ENCODE data around the gene TAS2R1.

Gene TAS2R1
- 0 to 0.07 (median 0) reads per million in 18 experiments for total RNA-seq

GRCh38 chr5:9630251-9630650, at the start of gene TAS2R1:
Gene TAS2R1, minus strand, starts transcription at chr5:9630351. Its CDS starts 319 bp downstream, at chr5:9630032.
- no peak for DNase-seq

- no peak for DNase-seq
These were observed 40.2 kb upstream of the TAS2R1 start for GRCh38 chr5:9670371-9670770.

GRCh38 chr5:9667906-9668305, 37.8 kb upstream of the TAS2R1 start:
- DNase-seq, result no peak

GRCh38 chr5:9663891-9664290, 33.7 kb upstream of the TAS2R1 start:
- DNase-seq, result no peak

GRCh38 chr5:9661316-9662015, 31.3 kb upstream of the TAS2R1 start:
- no peak for DNase-seq

GRCh38 chr5:9658706-9659105, 28.6 kb upstream of the TAS2R1 start:
- no peak for DNase-seq

- no peak for DNase-seq
These were observed 27.7 kb upstream of the TAS2R1 start for GRCh38 chr5:9657819-9658218.

GRCh38 chr5:9655641-9656040, 25.5 kb upstream of the TAS2R1 start:
- no peak for DNase-seq

- no peak for DNase-seq
These were observed 24.7 kb upstream of the TAS2R1 start for GRCh38 chr5:9654886-9655285.

GRCh38 chr5:9653811-9654210, 23.7 kb upstream of the TAS2R1 start:
- no peak for DNase-seq

GRCh38 chr5:9653061-9653460, 22.9 kb upstream of the TAS2R1 start:
- no peak for DNase-seq

GRCh38 chr5:9652295-9652694, 22.1 kb upstream of the TAS2R1 start:
- DNase-seq, result no peak

- no peak for DNase-seq
These were observed 16.7 kb upstream of the TAS2R1 start for GRCh38 chr5:9646843-9647242.

- DNase-seq, result no peak
These were observed 14.5 kb upstream of the TAS2R1 start for GRCh38 chr5:9644630-9645029.

- DNase-seq, result no peak
These were observed 12.5 kb upstream of the TAS2R1 start for GRCh38 chr5:9642621-9643020.

GRCh38 chr5:9641806-9642355, 11.7 kb upstream of the TAS2R1 start:
- no peak for DNase-seq

GRCh38 chr5:9632495-9632894, 2.3 kb upstream of the TAS2R1 start:
- no peak for DNase-seq

GRCh38 chr5:9627541-9627940, 2.6 kb downstream of the TAS2R1 start:
- no peak for DNase-seq

GRCh38 chr5:9626955-9627354, 3.2 kb downstream of the TAS2R1 start:
- DNase-seq, result no peak

GRCh38 chr5:9625731-9626130, 4.4 kb downstream of the TAS2R1 start:
- DNase-seq, result no peak

GRCh38 chr5:9625286-9625685, 4.9 kb downstream of the TAS2R1 start:
- DNase-seq, result no peak

- no peak for DNase-seq
These were observed 5.8 kb downstream of the TAS2R1 start for GRCh38 chr5:9624196-9624947.

- DNase-seq, result no peak
These were observed 6.5 kb downstream of the TAS2R1 start for GRCh38 chr5:9623661-9624060.

GRCh38 chr5:9622971-9623421, 7.2 kb downstream of the TAS2R1 start:
- DNase-seq, result no peak

Measured in inflammatory macrophage (primary cell).